ENCODE results near the gene GALNT2.
A peak's percentile ranks its signal among the peaks of the same experiment; 100 is the strongest.

Gene GALNT2

DNA sequence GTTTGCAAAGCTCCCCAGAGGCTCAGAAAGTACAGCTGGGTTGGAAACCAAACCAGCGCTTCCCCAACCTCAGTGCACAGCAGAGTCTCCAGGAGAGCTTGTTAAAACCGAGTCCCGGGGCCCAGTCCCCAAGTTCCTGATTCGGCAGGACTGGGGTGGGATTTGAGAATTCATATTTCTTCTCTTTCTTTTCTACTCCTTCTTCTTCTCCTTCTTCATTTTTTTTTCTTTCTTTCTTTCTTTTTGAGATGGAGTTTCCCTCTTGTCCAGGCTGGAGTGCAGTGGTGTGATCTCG lies 222.3 kb downstream of the GALNT2 start:
- in situ Hi-C loops (cut with MboI; ENCODE audit: low pct_unique_long_range_greater_than_20kb, low sequenced_read_pairs): no loop called here
- DNase-seq: no peak

DNA sequence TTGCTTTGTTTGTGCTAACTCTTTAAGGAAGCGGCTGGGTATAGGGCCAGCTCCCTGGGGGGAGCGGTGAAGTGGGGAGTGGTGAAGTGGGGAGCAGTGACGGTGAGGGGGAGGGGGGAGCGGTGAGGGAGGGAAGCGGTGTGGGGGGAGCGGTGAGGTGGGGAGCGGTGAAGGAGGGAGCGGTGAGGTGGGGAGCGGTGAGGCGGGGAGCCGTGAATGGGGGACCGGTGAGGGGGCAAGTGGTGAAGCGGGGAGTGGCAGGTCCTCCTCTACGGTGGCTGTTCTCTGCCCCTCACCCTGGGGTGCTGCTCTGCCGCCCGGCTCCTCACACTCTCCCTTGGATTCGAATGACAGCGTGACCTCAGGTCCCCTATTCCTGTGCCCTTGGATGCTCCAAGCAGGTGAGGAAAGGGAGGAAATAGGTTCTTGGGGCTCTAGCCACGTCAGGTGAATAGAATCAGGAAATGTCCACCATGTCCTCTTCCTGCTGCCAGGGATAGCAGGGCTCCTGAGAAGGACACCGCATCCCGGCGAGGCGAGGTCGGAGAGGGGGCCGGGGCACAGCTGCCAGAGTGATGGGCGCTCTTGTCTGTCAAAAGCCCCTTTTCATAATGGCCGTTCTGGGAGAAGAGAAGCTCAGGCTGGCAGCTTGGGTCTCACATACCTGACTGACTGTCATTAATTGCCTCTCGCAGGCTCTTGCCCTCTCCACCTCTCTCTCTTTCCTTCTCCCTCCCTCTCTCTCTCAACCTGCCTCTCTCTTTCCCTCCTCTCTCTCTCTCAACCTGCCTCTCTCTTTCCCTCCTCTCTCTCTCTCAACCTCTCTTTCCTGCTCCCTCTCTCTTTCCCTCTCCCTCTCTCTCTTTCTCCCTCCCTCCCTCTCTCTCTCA lies 224.9 kb downstream of the GALNT2 start:
- DNase-seq: peak; percentile 56

DNA sequence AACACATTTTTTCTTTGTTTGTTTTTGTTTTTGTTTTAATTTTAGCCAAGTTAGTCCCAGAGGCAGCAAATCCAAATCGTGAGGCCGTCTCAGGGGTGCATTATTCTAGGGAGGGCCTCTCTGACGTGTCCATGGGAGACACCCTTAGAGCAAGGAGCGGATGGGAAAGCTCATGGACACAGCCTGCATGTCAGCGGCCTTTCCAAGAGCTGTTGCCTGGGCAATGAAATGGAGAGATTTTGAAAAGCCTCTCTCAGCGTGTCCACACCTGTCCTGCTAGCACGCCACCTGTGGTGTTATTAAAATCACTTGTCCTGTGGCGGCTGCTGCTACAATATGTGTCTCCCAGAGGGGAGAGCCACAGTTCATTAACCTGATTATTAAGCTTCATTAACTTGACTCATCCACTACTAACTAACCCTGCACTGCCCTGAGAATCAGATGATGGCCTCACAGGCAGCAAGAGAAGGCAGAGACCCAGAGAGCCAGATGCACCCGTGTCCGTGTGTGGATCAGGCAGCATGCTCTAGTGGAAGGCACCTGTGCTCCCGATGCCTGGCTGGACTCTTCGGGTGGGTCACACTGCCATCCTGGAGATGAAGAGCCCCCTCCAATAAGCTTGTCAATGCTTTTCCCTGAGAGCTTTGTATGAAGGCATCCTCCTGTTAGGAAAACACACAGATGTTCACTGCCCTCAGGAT lies 225.8 kb downstream of the GALNT2 start:
- DNase-seq: no peak
- in situ Hi-C loops (cut with MboI; ENCODE audit: low pct_unique_long_range_greater_than_20kb, low sequenced_read_pairs): no loop called here

More for the DNA sequence above, 224.9 kb downstream of the GALNT2 start:
- in situ Hi-C loops (cut with MboI; ENCODE audit: low pct_unique_long_range_greater_than_20kb, low sequenced_read_pairs): no loop called here

DNA sequence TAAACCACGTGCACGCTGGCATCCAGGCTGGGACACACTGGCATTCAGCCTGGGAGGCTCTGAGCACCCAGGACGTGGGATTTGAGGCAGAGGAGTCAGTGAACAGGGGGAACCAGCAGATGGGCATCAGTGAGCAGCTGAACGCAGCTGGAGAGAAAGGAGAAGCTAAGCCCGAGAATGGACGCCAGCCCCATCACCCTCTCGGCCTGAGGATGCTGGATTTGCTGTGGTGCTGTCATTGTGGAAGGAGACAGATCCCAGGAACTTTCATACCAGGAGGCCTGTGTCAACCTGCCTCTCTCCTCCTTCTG lies 226.3 kb downstream of the GALNT2 start:
- no peak for DNase-seq
- in situ Hi-C loops (cut with MboI; ENCODE audit: low pct_unique_long_range_greater_than_20kb, low sequenced_read_pairs): no loop called here

DNA sequence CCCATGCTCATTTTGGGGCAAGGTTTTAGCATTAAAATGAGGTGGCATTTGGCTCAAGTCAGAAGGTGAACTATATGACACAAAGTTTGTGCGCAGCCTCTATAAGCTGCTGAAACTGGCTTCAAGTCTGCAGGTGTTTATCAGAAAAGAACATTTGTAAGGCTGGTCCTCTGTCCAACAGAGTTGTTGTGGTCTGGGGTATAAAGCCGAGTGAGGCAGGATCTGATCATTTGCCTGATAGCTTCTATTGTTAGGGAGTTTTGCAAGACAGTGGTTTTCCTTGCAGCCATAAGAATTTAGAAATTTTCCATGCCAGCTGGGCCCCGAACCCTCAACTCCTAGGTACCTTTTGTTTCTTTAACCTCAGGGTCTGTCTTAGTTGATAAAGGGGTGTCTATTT lies 228.3 kb downstream of the GALNT2 start:
- in situ Hi-C loops (cut with MboI; ENCODE audit: low pct_unique_long_range_greater_than_20kb, low sequenced_read_pairs): no loop called here
- no peak for DNase-seq

DNA sequence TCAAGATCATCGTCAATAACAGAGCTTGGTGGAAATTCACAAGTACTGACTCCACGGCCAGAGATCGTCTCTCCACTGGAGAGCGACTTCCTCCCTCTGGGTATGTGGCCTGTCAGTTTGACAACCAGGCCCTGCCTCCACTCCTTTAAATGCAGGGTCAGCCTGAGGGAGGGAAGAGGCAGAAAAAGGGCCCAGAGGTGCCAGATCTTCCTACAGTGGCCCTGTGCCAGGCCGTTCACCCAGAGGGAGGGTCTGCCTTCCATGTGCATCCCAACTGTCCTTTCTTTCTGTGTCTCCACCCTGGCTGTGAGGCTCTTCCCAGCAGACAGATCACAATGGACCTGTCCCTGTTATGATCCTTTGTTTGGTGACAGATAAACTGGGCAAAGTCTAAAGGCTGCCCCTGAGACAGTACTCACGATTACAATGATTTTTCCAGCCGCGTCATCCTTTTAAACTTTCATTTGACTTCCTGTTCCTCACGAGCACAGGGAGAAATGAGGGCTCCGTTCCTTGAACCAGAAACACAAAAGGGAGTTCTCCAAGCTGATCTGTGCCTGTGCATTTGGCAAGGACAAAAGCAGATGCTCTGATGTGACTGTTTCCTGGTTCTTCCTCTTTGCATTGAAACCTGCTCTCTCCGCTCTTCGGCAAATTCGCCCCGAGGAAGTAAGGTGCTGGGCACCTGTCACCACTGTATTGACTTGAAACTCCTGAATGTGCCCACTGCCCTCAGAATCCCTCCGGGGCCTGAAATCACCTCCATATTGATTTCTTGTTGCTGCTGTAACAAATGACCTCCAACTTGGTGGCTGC lies 232.4 kb downstream of the GALNT2 start:
- DNase-seq: peak; percentile 53
- in situ Hi-C loops (cut with MboI; ENCODE audit: low pct_unique_long_range_greater_than_20kb, low sequenced_read_pairs): loop anchor here (25.0 kb wide), 2 partner anchors 637 to 1037 kb away; partner anchors contain the start of gene RAB4A

DNA sequence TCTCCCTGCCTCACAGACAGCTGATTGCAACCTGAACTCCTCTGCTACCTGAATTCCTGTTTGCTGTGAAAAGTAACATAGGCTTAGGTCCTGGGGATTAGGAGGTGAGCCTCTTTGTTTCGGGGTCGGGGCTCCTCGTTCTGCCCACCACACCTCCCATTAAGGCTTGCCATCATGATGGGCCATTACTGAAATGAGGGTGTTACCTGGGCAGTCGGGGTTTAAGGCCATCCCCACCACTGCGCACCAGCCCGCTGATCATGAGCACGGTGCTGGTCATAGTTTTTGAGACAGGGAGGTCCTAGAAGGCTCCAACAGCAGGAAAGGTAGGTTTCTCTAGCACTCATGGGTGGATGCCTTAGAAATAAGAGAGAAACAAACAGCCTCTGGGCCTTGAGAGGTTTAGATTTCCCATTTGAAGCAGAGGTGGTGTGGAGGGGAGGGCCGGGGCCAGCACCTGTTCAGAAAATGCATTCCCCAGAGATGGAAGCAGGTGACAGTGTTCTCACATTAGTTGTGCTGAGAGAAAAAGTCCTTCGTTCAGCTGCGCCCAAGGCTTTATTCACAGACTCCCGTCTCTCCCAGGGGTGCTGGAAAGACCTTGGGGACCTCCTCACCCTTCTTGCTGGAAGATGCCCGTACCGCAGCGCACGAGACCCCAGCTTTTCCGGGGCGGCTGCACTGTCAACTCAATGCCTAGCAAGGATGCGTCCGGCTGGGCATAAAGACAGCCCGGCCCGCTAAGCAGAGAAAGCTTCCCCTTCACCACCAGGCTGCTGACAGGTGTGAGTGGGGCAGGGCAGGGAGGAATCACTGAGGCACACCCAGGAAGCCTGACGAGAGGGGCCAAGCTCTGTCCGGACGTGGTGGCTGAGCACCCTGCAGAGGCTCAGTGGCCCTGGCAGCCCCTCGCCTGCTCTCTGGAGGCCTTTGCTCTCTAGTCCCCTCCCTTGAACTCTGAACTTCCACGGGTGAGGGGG lies 233.6 kb downstream of the GALNT2 start:
- in situ Hi-C loops (cut with MboI; ENCODE audit: low pct_unique_long_range_greater_than_20kb, low sequenced_read_pairs): loop anchor here (25.0 kb wide), 2 partner anchors 638 to 1038 kb away; partner anchors contain the start of gene RAB4A
- DNase-seq: no peak

DNA sequence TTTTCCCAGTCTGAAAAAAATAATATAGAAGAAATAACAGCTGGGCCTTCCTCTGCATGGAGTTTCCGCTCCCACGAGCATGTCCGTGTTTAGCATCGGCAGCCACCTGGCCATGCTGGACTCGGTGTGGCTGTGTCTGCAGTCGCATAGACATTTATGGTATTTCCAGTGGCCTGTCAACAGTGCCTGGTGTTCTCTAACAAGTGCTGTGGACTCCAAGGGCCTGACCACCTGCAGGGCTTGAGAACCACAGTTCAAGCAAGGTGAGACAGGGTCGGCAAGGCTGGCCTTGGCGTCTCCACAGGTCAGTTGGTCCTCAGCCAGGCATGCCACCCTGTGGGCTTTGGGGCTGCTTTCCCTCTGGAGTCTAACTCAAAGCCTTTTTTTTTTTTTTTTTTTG lies 234.3 kb downstream of the GALNT2 start:
- DNase-seq: no peak
- in situ Hi-C loops (cut with MboI; ENCODE audit: low pct_unique_long_range_greater_than_20kb, low sequenced_read_pairs): loop anchor here (25.0 kb wide), 2 partner anchors 639 to 1039 kb away; partner anchors contain the start of gene RAB4A

DNA sequence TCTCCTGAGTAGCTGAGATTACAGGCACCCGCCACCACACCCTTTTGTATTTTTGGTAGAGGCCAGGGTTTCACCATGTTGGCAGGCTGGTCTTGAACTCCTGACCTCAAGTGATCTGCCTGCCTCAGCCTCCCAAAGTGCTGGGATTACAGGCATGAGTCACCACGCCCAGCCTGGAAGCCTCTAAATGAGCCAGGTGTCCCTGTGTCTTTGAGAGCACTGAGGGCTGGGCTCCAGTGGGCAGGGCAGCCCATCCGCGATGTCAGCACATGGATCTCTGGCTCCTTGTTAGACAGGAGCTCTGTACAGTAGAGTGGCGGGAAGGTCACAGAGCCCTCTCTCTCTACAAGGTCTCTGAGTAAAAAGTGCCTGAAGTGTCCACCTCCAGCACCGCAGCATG lies 234.8 kb downstream of the GALNT2 start:
- in situ Hi-C loops (cut with MboI; ENCODE audit: low pct_unique_long_range_greater_than_20kb, low sequenced_read_pairs): loop anchor here (25.0 kb wide), 2 partner anchors 640 to 1040 kb away; partner anchors contain the start of gene RAB4A
- DNase-seq: no peak

DNA sequence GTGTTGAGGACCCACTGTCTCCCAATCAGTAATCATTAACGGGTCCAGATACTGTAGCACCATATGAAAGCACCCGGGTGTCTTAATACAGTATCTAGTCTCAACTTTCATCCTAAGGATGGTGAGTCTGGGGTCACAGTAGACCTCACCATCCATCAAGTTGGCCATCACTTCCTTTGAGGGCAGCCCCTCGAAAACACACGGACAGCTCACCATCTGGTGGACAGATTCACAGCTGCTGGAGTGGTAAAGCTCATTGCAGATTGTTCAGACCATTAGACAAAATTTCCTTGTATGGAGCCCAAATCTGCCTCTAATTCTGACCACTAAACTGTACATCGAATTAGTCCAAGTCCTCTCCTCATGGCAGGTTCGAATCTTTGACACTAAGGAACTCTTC lies 236.0 kb downstream of the GALNT2 start:
- in situ Hi-C loops (cut with MboI; ENCODE audit: low pct_unique_long_range_greater_than_20kb, low sequenced_read_pairs): loop anchor here (25.0 kb wide), 2 partner anchors 641 to 1041 kb away; partner anchors contain the start of gene RAB4A
- DNase-seq: no peak

DNA sequence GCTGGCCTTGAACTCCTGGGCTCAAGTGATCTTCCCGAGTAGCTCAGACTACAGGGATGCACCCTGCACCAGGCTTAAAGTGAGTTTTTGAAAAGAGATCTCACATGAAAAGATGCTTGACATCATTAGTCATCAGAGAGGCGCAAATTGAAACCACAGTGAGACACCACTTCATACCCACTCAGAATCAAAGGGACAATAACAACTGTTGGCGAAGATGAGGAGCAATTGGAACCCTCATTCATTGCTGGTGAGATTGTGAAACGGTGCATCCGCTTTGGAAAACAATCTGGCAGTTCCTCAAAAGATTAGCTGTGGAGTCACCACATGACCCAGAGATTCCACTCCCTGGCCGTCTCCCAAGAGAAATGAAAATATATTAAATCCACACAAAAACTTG lies 236.8 kb downstream of the GALNT2 start:
- in situ Hi-C loops (cut with MboI; ENCODE audit: low pct_unique_long_range_greater_than_20kb, low sequenced_read_pairs): loop anchor here (25.0 kb wide), 2 partner anchors 642 to 1042 kb away; partner anchors contain the start of gene RAB4A
- DNase-seq: peak; percentile 81

DNA sequence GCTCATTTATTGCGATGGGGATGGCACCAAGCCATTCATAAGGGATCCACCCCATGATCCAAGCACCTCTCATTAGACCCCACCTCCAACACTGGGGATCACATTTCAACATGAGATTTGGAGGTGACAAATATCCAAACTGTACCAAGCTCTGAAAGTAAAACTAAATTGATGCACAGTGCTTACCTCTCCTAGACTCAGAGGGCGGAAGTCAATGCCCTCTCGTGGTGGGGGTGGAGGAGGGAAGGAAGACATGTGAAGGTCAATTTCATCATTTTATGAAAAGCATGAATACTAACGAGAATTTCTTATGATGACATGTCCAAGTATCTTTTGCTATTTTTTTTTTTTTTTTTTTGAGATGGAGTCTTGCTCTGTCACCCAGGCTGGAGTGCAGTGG lies 239.1 kb downstream of the GALNT2 start:
- DNase-seq: no peak
- in situ Hi-C loops (cut with MboI; ENCODE audit: low pct_unique_long_range_greater_than_20kb, low sequenced_read_pairs): loop anchor here (25.0 kb wide), 2 partner anchors 644 to 1044 kb away; partner anchors contain the start of gene RAB4A

DNA sequence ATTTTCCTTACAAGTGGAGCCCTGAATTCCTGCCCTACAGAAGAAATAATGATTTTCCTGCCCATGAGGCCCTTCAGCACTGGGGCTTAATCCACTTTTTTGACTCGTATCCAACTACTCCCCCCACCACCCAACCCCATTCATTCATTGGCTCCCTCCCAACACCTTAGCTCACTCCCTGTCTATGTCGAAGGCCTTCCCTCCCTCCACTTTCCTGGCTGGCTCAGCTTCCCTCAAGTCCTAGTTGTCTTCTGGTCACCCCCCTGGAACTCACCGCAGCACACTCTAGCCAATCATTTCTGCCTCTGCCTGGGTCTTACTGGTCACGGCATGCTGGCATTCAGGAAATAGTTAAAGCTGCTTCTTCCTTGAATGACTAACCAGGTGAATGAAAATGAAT lies 240.2 kb downstream of the GALNT2 start:
- no peak for DNase-seq
- in situ Hi-C loops (cut with MboI; ENCODE audit: low pct_unique_long_range_greater_than_20kb, low sequenced_read_pairs): loop anchor here (25.0 kb wide), 2 partner anchors 645 to 1045 kb away; partner anchors contain the start of gene RAB4A

DNA sequence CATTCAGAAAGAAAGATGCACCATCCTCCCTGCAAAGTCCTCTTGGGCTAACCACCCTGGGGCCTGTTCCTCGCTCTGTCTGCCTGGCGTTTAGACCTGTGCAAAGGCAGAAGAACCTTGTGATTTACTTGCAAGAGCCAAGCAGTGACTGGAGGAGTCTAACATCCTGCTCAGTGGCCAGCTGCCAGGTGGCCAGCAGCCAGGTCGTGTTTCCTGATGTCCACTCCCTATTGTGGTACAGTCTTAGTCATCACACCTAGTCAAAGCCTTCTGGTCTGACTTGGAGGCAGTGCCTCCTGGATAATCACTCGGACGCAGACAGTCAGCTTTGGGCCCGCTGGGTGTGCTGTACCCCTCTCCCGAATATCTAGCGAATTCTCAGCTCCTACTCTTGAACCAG lies 241.0 kb downstream of the GALNT2 start:
- DNase-seq: no peak
- in situ Hi-C loops (cut with MboI; ENCODE audit: low pct_unique_long_range_greater_than_20kb, low sequenced_read_pairs): loop anchor here (25.0 kb wide), 2 partner anchors 646 to 1046 kb away; partner anchors contain the start of gene RAB4A

DNA sequence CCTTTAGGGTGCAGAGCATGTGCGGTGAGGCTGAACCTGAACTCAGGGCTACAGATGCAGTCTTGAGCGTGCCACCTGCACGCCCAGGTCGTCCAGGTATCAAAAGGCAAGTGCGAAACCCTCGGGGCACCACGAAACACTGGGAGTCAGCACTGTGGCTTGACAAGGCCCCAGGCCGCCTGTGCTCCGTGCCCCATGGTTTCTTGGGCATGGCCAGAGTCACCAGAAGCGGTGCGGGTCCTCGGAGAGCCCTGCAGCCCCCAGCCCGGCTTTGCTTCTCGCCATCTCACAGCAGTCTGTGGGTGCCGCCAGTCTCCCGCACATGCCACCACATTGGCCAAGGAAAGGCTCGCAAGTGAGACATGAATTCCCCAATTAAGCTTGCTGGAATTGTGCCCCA lies 241.8 kb downstream of the GALNT2 start:
- in situ Hi-C loops (cut with MboI; ENCODE audit: low pct_unique_long_range_greater_than_20kb, low sequenced_read_pairs): loop anchor here (25.0 kb wide), 2 partner anchors 647 to 1047 kb away; partner anchors contain the start of gene RAB4A
- DNase-seq: no peak

DNA sequence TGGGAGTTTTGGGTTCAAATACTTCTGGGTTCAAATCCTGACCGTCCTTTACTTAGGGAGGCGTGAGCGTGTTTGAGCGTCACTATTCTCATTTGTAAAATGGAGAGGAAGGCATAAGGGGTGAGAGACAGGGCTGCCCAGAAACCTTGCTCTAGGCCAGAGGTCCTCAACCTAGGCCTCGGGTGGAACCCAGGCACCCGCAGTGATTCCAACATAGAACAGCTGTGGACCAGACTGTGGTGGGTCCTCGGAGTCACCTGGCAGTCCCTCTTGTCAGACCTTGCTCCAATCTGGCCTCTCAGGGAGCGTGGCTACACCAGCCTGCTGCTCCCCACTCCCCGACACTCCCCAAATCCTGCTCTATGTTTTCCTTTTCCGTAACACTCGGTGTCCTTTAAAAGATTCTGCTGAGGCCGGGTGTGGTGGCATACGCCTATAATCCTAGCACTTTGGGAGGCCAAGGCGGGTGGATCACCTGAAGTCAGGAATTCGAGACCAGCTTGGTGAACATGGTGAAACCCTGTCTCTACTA lies 242.7 kb downstream of the GALNT2 start:
- no peak for DNase-seq
- in situ Hi-C loops (cut with MboI; ENCODE audit: low pct_unique_long_range_greater_than_20kb, low sequenced_read_pairs): loop anchor here (25.0 kb wide), 2 partner anchors 647 to 1047 kb away; partner anchors contain the start of gene RAB4A

DNA sequence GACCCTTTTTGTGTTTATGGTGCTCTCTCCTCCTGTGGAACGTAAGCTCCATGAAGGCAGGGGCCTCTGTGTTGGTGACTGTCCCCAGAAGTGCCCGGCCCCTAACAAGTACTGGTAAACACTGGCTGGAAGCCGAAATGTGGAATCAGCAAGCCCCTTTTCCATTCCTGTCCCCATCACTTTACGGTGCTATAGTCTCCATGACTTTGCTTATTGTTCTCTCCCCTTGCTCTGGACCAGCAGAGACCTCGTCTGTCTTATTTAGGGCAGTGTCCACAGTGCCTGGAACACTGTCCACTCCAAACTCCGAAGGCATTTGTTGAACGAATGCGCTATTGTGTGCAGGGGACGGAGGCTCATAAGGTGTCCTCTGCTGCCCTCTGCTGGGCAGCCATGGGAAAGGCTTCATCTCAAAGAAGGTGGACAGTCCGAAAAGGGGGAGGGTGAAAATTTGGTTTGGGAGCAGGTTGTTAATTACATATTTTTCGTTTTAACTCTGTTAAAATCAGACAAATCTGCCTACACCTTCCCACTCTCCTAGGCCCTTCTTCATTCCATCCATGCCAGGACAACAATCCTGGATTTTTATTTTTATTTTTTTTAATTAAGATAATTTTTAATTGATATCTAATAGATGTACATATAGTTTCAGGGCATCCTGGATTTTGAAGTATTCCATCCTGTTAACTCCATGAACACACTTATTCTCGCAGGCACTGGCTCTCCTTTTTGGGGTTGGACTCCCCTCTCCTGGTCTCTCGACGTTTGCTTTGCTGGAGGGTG lies 243.5 kb downstream of the GALNT2 start:
- in situ Hi-C loops (cut with MboI; ENCODE audit: low pct_unique_long_range_greater_than_20kb, low sequenced_read_pairs): loop anchor here (25.0 kb wide), 2 partner anchors 648 to 1048 kb away; partner anchors contain the start of gene RAB4A
- DNase-seq: peak; percentile 74

Measured in KBM-7 (cell line).